Uterus (tissue), 4 donors: ENCODE results near the gene KIF5B. TPM values are rescaled to one million over a fixed set of nuclear protein-coding genes. Genes with fewer than 3 reads are reported as not detected.
A peak's percentile ranks its signal among the peaks of the same experiment; 100 is the strongest.

Experiments
- DNase-seq, 2 donors: peaks; one replicate each; pipeline ENCODE4 v3.0.0-alpha.2; 2019 to 2020
- H3K27ac ChIP-seq, 2 donors: fragments of 200-600 bp; sonication (generic); 1 replicate in 1 of 2; 2 replicates in 1 of 2; pipeline ENCODE4 v1.5.1; 2016 to 2018
- H3K27me3 ChIP-seq, 2 donors: fragments of 200-600 bp; sonication (generic); one replicate each; pipeline ENCODE4 v1.5.1; 2018 to 2019; ENCODE audit warnings: control low read depth in 1 of 2
- H3K36me3 ChIP-seq, 2 donors: fragments of 200-600 bp; sonication (generic); one replicate each; pipeline ENCODE4 v1.5.1; 2019; ENCODE audit warnings: control low read depth in 1 of 2
- H3K4me1 ChIP-seq, 2 donors: fragments of 200-600 bp; sonication (generic); one replicate each; pipeline ENCODE4 v1.5.1; 2018 to 2019; ENCODE audit warnings: control low read depth in 1 of 2
- H3K4me3 ChIP-seq, 2 donors: fragments of 200-600 bp; sonication (generic); 1 replicate in 1 of 2; 2 replicates in 1 of 2; pipeline ENCODE4 v1.5.1; 2018 to 2019; ENCODE audit warnings: mild to moderate bottlenecking in 1 of 2
- H3K9me3 ChIP-seq, 2 donors: fragments of 200-600 bp; sonication (generic); one replicate each; pipeline ENCODE4 v1.5.1; 2019; ENCODE audit warnings: control low read depth in 1 of 2
- CTCF ChIP-seq, 4 experiments: fragments of 200-600 bp in 2 of 4; fragments of 450-650 bp in 2 of 4; sonication (generic) in 2 of 4; IDR thresholded peaks; one replicate each; pipeline ENCODE4 v1.5.1; 2016 to 2019; ENCODE audit warnings: antibody characterized with exemption in 4 of 4, mild to moderate bottlenecking in 2 of 4, moderate library complexity in 1 of 4
- POLR2A ChIP-seq, 2 donors: fragments of 450-650 bp; IDR thresholded peaks; one replicate each; pipeline ENCODE4 v1.6.1; 2016; ENCODE audit warnings: antibody characterized with exemption in 2 of 2, mild to moderate bottlenecking in 1 of 2, moderate library complexity in 1 of 2
- intact Hi-C: fragments of 100-400 bp; cut with DNase I; formaldehyde crosslinking; loops from one replicate; pipeline ENCODE4 v1.15.1; 2023; ENCODE audit warnings: low total_unique reads
- total RNA-seq, 4 donors: library from RNA; depleted of rRNA in 3 of 4; stranded (reverse); fragments of >200 nt in 3 of 4; gene quantifications; one replicate each; pipeline versions ENCODE4 v1.1.0 to v1.2.4, GENCODE V29; 2014 to 2023
- donor health status: DM: yes; HTN: yes; CAD: no.

The KIF5B gene
- total RNA-seq, 4 donors from 2014 or later, result 84.0 to 156 (median 106) TPM

- H3K36me3 ChIP-seq, result no peaks in the 10 kb centered on the region
- H3K9me3 ChIP-seq, result no peaks in the 10 kb centered on the region
- intact Hi-C loops, result no loop called here
- TF ChIP-seq POLR2A (IDR thresholded peaks at IDR 0.05) (no peak), CTCF (IDR thresholded peaks at IDR 0.05) (no peak)
- no peaks in the 10 kb centered on the region for H3K4me1 ChIP-seq
- H3K27me3 ChIP-seq, result no peaks in the 10 kb centered on the region
- H3K27ac ChIP-seq, result no peak overlapping the region
- no peak for DNase-seq
- no peak overlapping the region for H3K4me3 ChIP-seq
These were observed 5.2 kb upstream of the KIF5B start for GRCh38 chr10:32061440-32061839.

- no peaks in the 10 kb centered on the region for H3K9me3 ChIP-seq
- H3K4me3 ChIP-seq, result no peak overlapping the region
- TF ChIP-seq CTCF (IDR thresholded peaks at IDR 0.05) (no peak), POLR2A (IDR thresholded peaks at IDR 0.05) (no peak)
- no peak overlapping the region for H3K27ac ChIP-seq
- H3K4me1 ChIP-seq, result no peaks in the 10 kb centered on the region
- intact Hi-C loops, result no loop called here
- no peak for DNase-seq
- no peaks in the 10 kb centered on the region for H3K36me3 ChIP-seq
- no peaks in the 10 kb centered on the region for H3K27me3 ChIP-seq
These were observed 4.1 kb upstream of the KIF5B start for GRCh38 chr10:32060347-32060746.

- no peaks in the 10 kb centered on the region for H3K9me3 ChIP-seq
- H3K4me3 ChIP-seq, result no peak overlapping the region
- no peak for DNase-seq
- no peaks in the 10 kb centered on the region for H3K36me3 ChIP-seq
- H3K27me3 ChIP-seq, result no peaks in the 10 kb centered on the region
- TF ChIP-seq POLR2A (IDR thresholded peaks at IDR 0.05) (no peak), CTCF (IDR thresholded peaks at IDR 0.05) (no peak)
- no peak overlapping the region for H3K27ac ChIP-seq
- no peaks in the 10 kb centered on the region for H3K4me1 ChIP-seq
- intact Hi-C loops, result no loop called here
These were observed 3.2 kb upstream of the KIF5B start for GRCh38 chr10:32059472-32059871.

- intact Hi-C loops, result no loop called here
- Histone ChIP-seq H3K36me3 (no peaks in the 10 kb centered on the region), H3K9me3 (no peaks in the 10 kb centered on the region), H3K4me3 (peak overlapping the region; percentile 56 to 93), H3K27me3 (no peaks in the 10 kb centered on the region), H3K27ac (peak overlapping the region; percentile 95 to 99), H3K4me1 (no peaks in the 10 kb centered on the region)
- no peak for TF ChIP-seq POLR2A (IDR thresholded peaks at IDR 0.05)
- TF ChIP-seq CTCF (IDR thresholded peaks at IDR 0.05), result no peak
- no peak for DNase-seq
These were observed 779 bp upstream of the KIF5B start for GRCh38 chr10:32057036-32057372.

- intact Hi-C loops, result no loop called here
- peak; percentile 47 to 56 for DNase-seq
- Histone ChIP-seq H3K4me3 (peak overlapping the region; percentile 56 to 93), H3K4me1 (no peaks in the 10 kb centered on the region), H3K27me3 (no peaks in the 10 kb centered on the region), H3K9me3 (no peaks in the 10 kb centered on the region), H3K36me3 (no peaks in the 10 kb centered on the region), H3K27ac (peak overlapping the region; percentile 95 to 99)
- TF ChIP-seq POLR2A (IDR thresholded peaks at IDR 0.05) (peak in 1 of 2 donors; percentile 28), CTCF (IDR thresholded peaks at IDR 0.05) (peak in 1 of 4 experiments; percentile 26)
These were observed 618 bp downstream of the KIF5B start for GRCh38 chr10:32055478-32056135.
